GM18511 (cell line): ENCODE measurements around the gene FADS6.
"Not testable (repeated sequence)": the region's sequence is repeated elsewhere in the genome, so short reads cannot be mapped to it uniquely, and the experiment has no call there.

Experiments
- ATAC-seq: cut with Tn5 transposase; IDR thresholded peaks from one replicate; pipeline ENCODE4 v1.9.1; 2021; ENCODE audit warnings: mild to moderate bottlenecking, moderate library complexity; ENCODE audit not compliant: unreplicated experiment

Gene FADS6

DNA sequence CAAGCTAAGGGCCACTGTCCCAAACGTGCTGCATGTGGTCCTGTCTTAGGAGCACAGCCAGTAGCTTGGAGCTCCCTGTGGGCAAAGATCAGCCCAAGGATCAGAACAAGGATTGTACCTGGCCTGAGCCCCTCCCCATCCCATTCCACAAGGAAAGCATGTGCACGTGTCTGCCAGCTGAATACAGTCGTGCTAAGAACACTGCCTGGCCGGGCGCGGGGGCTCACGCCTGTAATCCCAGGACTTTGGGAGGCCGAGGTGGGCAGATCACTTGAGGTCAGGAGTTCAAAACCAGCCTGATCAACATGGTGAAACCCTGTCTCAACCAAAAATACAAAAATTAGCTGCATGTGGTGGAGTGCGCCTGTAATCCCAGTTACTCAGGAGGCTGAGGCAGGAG is 23.4 kb downstream of the FADS6 start:
- not testable (repeated sequence) for ATAC-seq

DNA sequence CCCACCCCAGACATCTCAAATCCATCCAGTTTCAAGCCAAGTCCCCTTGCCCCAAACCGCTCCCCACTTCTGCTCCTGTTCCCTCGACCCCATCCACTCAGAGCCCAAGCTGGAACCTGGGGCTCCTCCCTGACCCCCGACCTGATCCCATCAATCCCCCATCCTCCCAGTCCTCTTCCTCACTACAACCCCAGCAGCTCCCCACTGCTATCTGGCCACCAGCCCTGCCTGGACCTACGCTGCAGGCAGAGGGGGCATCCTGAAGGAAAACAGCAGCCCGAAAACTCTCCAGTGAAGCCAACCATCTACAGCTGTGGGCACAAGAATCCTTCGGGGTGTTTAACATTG is 24.6 kb downstream of the FADS6 start:
- ATAC-seq: no peak

DNA sequence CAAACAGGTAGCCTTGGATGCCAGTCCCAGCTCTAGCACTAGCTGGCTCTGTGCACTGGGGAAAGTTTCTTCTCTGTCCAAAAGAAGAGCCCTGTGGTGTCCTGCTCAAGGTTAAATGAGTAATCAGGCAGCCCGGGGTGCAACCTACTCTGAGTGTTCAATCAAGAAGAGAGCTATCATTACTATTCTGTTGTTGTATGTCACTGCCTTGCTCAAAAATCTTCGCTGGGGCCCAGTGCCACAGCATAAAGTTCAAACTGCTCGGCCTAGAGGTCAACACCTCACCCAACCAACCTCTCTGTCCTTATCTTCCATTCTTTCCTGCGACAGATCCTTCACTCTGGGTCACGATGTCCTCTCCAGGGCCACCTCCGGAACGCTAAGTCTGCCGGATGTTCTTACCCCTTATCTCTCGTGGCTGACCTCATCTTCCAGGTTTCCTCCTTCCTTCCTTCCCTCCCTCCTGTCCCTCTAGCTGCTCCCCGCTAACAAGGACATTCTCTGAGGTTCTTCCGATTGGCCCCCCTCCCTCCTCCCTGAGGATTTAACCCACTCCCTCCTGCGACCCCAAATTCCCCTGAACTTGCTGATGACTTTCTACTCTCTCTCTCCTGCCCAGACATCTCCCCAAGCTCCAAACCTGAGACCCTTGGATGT is 25.1 kb downstream of the FADS6 start:
- ATAC-seq: no peak

DNA sequence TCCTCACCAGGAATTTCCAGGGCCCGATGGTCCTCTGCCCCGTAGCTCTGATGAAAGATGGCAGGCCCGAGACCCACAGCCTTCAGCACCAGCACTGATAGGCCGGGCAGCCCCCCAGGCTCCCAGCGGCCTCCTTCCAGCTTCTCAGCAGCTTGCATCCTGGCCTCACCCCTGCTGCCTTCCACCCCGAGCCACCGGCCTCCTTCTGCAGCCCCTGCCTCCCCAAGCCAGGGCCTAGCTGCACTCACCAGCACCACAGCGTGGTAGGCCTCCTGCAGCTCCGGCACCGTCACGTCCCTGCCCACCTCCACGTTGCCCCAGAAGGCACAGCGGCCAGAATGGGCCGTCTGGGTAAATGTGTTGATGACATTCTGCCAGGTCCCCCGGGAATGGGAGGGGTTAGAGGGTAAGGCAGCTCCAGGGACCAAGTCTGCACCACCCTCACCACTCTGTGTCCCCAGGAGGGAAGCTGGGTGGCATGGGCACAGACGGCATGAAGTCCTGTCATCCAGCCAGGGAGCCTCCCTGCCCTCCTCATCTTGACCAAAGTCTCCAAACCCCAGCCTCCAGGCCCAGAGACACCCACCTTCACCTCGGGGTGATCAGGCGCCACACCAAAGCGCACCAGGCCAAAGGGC is 27.1 kb downstream of the FADS6 start:
- ATAC-seq: no peak

DNA sequence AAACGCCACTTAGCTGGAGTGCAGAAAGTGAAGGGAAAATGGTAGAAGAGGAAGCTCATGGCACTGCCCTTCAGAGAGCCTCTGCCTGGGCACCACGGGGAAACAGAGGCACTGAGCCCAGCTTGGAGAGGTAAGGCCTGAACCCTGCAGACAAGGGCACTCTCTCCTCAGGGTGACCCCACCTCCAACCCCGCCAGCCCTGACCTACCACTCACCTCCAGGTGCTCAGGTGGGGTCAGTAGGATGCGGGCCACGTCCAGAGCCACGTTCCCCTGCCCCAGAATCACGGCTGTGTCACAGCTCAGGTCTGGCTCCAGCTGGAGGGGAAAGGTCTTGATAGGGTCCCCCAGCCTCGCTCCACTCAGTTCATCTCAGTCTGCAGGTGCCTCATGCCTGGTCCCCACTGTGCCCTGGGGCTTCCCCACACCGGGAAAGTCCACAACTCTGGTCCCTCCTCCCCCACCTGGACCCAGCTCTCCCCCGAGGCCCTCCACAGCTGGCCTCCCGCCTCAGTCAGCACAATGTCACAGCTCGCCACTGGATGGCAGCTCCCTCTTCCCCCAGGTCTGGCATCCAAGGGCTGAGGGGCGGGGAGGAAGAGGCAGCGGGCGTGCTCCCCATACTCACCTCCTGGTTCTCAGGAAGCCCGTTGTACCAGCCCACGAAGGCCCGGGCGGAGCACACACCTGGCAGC is 27.8 kb downstream of the FADS6 start:
- no peak for ATAC-seq

DNA sequence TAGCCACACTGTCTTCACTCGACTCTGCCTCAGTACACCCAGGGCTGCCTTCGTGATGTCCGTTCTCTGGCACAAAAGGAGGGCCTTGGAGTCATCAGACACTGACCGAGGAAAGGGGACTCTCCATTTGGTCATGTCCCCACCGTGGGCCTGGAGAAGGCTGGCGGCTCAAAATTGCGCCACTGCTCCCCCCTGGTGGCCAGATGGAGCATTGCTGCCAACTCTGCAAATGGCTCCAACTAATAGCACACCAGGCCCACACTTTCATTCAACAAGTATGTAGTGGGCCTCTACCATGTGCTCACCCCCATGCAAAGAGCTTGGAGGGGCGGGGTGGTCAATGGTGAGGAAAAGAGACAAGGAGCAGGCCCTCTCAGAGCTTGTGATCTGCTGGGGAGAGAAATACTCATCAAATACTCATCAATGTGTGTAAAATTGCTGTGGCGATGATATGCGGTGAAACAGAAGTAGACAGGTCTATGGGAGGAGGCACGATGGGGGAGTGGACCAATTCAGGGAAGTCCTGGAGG is 28.5 kb downstream of the FADS6 start:
- no peak for ATAC-seq

DNA sequence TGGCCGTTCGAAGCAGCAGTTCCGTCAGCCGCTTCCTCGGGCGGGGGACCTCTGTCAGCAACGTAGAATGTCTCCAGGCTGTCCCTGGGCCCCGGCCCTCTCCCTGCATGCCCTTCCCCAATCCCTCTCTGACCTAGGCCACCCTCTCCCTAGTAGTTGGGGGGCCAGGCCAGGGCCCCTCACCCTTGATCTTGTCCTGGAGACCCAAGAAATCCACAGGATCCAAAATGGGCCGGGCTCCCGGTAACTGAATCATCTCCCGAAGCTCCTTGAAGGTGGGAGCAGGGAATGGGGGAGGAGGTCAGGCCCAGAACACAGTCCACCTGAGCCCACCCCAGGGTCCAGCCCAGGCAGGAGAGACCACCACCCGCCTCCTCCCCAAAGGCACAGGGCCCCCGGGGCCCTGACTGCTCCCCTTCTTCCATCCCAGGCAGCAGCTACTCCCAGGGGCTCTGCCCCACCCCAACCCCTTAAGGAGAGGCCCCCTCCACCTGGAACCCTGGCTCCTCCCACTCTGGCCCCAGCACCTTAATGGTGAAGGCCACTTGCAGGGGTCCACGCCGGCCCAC is 29.1 kb downstream of the FADS6 start:
- no peak for ATAC-seq

DNA sequence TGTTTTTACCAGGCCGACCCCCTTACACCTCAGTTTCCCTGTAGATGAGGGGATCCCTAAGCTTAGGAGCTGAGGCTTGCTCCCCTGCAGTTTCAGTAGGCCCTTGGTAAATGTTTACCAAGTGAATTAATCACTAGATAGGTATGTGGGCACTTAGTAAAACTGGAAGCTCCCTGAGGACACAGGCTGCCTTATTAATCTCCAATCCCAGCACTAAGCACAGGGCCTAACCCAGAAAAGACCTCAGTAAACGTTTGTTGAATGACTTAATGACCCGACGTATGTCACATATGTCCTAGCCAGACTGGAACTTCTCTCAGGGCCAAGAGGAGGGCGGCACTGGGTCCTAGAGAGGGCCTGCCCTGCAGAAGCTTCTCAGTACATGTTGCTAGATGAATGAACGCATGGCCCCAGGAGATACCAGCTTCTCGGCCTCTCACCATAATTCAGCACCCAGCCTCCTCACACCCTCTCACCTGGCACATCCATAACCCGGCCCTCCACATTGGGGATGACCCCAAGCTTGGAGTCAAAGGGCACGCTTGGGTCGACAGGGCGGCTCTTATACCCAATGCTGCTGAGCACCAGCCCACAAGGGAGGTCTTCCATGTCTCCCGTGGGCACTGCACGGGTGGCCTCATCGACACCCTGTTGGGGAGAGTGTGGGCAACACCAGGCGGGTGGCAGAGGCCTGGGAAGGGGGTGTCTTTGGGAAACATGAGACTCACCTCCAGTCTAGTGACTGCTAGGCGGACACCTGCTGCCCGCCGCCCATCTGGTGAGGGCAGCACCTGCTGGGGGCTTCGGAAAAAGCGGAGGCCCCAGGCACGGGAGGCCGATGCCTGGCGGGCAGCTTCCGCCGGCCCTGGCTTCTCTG is 29.8 kb downstream of the FADS6 start:
- ATAC-seq: no peak

DNA sequence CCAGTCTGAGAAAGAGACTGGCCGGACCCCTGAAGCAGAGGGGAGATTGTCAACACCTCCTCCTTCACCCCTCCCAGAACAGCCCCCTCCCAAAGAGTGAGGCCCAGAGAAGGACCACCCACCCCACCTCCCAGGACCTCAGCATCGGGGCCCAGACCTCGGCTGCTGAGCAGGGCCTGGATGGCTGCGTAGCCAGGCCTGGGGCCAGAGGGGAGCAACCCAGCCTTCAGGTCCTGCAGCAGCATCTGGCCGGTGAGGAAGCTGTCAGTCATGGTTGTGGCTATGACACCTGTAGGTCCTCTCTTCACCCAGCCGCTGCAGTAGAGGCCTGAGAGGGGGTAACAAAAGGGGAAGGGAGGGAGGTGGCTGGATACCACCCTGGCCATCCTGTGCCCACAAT is 30.5 kb downstream of the FADS6 start:
- no peak for ATAC-seq

DNA sequence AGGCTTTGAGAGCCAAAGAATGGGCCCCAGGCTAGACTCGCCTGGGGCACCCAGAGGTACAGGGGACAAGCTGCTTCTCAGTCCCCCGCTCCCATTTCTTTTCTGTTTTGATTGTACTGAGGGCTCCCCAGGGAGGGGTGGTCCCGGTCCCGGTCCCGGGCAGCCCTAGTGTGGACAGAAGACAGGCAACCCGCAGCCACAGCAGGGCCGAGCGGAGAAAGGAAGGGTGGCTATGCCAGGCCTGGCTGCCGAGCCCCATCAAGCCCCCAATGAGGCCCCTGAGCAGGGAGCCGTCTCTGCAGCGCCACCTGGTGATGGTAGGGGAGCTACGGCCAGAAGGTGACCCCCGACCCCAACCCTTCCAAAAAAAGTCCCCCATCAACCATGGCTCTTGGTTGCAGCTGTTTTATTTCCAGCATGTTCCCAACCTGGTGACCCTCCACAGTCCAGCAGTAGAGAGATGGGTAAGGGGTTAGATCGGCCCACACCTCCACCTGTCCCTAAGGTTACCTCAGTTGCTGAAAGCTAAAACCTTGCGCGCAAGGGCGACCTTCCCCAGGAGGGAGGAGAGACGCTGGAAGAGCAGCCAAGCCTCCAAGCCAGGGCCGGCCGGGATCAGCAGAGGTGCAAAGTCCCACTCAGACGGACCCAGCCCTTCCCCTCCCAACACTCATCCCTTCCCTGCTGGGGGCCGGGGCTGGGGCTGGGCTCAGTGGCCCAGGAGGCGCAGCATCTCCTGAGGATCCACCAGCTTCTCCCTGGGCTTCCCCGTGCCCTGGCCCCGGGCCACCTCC is 31.1 kb downstream of the FADS6 start:
- ATAC-seq: no peak

DNA sequence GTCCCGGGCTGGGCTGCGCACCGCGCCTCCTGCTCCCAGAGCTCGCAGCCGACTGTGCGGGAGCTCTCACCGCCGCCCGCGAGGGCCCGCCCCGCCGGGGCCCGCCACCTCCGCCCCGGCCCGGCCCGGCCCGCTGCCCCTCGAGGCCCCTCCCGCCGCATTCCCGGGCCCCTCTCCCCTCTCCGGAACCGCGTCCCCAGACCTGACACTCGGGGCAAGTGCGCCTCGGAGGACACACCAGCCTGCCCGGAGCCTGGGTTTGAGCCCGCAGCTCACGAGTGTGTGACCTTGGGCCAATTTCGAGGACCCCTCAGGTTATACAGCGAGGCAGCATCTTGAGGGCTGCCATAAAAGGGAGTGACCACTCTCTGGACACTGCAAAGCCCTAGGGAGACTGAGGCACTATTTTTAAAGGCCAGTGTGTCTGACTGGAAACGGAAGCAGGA is 31.7 kb downstream of the FADS6 start:
- ATAC-seq: no peak

DNA sequence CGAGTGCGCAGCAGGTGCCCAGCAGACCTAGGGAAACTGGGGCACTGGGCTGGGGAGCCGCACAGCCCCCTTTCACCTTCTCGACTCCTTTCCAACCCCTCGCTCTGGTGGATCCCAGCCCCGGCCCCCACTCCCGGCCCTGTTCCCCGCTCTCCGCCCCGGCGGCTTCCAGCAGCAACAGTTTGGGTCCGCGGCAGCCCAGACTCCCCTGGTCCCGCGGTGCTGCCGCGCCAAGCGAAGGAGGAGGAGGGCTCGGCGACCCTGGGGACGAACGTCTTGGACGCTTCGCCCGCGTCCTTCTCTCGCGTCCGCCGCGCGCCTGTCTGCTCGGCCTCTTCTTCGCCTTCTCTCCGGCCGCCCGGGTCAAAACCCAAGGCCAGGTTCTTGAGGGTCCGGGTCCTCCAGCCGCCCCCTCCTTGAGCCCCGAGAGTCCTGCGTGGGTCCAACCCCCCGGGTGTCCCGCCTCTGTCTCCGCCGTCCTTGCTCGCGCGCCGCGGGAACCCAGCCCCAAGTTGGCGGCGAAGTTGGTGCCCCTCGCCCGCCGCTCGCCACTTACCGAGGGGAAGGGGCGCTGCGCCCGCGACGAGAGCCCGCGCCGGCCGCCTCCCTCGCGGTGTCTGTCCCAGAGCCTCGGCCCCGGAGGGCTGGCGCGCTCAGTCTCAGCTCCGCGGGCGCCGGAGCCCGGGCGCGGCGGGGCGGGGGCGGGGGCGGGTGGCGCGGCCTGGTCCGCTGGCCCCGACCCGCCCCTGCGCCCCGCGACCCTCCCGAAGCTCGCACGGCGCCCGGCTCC is 32.4 kb downstream of the FADS6 start:
- ATAC-seq: no peak

DNA sequence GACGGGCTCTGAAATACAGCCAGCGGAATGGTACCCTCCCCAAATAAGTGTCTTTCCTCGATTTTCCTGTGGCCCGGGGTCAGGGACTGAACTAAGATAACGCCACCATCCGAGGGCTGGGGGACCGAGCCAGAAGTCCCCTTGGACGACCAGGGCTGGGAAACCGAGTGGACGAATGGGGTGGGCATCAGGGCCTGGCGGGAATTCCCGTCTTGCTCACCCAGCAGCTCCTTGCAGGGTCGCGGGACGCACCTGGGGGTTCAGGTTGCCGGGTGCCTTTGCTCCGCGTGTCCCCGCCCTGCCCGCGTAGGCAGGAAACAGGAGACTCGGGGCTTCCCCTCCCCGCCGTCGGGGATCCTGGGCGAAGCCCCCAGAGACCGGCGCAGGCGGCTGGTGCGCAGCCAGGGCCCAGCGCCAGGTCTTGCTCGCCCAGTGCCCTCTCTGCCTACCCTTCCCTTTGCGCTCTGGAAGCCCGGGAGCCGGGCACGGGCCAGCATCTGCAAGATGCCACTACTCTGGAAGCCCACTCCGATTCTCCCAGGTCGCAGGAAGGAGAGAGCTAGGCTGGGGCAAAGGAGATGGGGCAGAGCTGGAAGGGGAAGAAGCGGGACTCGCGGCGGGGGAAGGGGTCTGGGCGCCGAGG is 33.1 kb downstream of the FADS6 start:
- ATAC-seq: no peak

DNA sequence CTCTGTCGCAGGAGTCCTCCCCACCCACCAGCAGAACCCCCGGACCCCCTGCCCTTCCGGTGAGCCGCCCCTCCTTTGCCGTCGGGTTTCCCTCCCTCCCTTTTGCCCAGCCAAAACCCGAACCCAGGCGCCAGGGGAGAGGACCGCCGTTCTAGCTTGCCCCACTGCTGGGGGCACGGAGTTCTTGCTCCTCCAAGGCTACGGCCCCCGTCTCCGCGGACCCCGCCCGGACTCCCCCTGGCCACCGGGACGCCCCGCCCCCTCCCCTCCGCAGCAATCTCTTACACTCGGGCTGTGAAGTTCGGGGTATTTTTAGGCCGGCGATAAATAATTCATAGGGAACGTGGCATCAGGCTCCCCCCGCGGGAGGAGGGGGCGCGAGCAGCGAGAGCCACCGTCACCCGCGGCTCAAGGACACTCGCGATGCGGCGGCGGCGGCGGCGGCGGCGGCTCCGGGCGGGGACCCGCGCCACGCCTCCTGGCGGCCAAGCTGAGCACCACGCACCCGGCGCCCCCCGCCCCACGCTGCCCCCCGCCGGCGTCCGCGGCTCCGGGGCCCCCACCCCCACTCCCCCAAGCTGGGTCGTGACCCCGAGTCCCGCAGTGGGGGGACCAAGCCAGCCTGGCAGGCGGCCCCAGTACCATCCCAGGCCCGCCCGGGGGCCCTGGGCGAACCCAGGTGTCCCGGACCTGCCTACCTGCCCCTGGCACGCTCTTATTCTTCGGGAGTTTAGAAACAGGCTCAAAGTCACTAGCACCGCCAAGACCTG is 33.8 kb downstream of the FADS6 start, which contains the start of gene GRIN2C:
Gene GRIN2C (minus strand): TSS at position 427 of the 770 bp plus-strand sequence. CDS start 4,793 bp downstream, outside the sequence.
- no peak for ATAC-seq

DNA sequence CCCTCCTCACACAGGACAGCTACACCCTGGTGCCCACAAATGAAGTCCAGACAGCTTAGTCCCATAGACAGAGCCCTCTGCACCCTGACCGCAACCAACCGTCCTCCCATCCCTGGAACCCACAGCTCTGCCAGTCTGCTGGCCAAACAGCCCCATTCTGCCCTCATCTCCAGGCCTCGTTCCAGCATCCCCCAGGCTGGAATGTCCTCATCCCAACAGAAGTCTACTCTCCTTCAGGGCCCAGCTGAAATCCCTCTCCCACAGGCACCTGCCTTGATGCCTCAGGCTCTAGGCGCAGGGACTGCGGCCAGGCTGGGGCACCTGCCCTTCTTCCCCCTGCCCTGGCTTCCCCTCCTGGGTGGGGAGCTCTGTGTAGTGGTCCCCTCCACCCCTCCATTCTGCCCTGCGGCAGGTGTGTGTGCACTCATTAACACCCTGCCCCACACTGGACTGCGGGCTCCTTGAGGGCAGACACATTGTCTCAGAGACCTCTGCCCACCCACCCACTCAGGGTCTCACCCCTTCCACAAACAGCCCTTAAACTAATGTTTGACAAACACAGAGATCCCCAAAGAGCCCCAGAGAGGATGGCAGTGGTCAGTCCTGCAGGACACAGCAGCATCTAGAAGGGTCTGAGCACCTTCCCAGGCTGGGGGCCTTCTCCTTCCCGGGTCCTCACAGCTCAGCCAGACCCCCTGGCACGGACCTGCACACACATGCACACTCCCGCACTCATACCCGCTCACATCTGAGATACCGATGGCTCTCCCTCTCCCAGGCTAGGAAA is 34.6 kb downstream of the FADS6 start:
- no peak for ATAC-seq

DNA sequence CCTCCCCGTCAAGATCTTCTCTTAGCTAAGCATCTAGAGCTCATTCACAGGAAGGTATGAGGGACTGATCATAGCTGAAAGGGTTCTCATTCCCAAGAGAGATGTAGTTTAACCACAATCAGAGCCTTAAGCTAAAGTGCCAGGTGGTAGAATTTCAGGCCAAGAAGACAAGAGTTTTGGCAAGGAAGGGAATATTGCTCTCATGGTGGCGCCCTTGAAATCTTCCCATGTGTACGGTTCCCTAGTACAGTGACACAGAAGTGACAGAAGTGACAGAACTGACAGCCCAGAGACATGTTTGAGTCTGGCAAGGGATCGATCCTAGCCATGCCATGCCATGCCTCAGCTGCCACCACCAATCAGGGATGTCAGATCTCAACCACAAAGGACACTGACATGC is 36.2 kb downstream of the FADS6 start:
- no peak for ATAC-seq

DNA sequence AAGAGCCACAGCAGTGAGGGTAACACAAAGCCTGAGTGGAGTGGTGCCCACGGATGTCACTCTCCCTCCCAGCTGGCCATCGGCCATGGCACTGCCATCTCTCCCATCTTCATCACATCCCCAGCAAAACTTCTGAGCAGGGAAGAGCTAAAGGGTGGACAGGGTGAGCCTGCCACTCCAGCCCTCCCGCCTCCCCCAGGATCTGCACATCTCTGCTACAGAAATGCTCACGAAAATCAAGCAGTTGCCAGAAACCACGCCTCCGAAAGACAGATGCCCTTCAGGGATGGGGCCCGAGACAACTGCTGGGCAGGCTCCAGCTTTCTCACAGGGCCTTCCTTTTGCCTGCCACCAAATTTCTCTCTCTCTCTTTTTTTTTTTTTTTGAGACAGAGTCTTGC is 37.3 kb downstream of the FADS6 start:
- no peak for ATAC-seq
